ENCODE results near the gene FUCA1. TPM values are rescaled to one million over a fixed set of nuclear protein-coding genes. Genes with fewer than 3 reads are reported as not detected.

The FUCA1 gene
- total and polyA plus RNA-seq, 10 of the 15 experiments (the other 5 are each of a cell fraction or from before 2014, with no cell fraction given): 33.3 to 117 (median 52.6) TPM

- TF ChIP-seq SKIL (IDR thresholded peaks at IDR 0.05; ENCODE audit: low read depth, poor library complexity, severe bottlenecking): peak; percentile 69
- TF ChIP-seq ELK1 (IDR thresholded peaks at IDR 0.05; ENCODE audit: low read depth, low read length): no peak
- no peak for TF ChIP-seq CBX5 (IDR thresholded peaks at IDR 0.05; ENCODE audit: low read depth)
- TF ChIP-seq TCF7 (IDR thresholded peaks at IDR 0.05; ENCODE audit: borderline replicate concordance): no peak
- TF ChIP-seq ZSCAN29 (IDR thresholded peaks at IDR 0.05): no peak
- TF ChIP-seq, protein P1, sequence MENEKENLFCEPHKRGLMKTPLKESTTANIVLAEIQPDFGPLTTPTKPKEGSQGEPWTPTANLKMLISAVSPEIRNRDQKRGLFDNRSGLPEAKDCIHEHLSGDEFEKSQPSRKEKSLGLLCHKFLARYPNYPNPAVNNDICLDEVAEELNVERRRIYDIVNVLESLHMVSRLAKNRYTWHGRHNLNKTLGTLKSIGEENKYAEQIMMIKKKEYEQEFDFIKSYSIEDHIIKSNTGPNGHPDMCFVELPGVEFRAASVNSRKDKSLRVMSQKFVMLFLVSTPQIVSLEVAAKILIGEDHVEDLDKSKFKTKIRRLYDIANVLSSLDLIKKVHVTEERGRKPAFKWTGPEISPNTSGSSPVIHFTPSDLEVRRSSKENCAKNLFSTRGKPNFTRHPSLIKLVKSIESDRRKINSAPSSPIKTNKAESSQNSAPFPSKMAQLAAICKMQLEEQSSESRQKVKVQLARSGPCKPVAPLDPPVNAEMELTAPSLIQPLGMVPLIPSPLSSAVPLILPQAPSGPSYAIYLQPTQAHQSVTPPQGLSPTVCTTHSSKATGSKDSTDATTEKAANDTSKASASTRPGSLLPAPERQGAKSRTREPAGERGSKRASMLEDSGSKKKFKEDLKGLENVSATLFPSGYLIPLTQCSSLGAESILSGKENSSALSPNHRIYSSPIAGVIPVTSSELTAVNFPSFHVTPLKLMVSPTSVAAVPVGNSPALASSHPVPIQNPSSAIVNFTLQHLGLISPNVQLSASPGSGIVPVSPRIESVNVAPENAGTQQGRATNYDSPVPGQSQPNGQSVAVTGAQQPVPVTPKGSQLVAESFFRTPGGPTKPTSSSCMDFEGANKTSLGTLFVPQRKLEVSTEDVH (IDR thresholded peaks at IDR 0.05; ENCODE audit: low read depth, partially characterized antibody): no peak
- peak; percentile 83 for TF ChIP-seq SPI1 (IDR thresholded peaks at IDR 0.05; ENCODE audit: borderline replicate concordance, insufficient read depth, low read depth, low read length)
- no peak for TF ChIP-seq NRF1 (conservative IDR thresholded peaks at IDR 0.05; ENCODE audit: low read depth, low read length)
- TF ChIP-seq, protein P2, sequence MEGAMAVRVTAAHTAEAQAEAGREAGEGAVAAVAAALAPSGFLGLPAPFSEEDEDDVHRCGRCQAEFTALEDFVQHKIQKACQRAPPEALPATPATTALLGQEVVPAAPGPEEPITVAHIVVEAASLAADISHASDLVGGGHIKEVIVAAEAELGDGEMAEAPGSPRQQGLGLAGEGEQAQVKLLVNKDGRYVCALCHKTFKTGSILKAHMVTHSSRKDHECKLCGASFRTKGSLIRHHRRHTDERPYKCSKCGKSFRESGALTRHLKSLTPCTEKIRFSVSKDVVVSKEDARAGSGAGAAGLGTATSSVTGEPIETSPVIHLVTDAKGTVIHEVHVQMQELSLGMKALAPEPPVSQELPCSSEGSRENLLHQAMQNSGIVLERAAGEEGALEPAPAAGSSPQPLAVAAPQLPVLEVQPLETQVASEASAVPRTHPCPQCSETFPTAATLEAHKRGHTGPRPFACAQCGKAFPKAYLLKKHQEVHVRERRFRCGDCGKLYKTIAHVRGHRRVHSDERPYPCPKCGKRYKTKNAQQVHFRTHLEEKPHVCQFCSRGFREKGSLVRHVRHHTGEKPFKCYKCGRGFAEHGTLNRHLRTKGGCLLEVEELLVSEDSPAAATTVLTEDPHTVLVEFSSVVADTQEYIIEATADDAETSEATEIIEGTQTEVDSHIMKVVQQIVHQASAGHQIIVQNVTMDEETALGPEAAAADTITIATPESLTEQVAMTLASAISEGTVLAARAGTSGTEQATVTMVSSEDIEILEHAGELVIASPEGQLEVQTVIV (IDR thresholded peaks at IDR 0.05; ENCODE audit: borderline replicate concordance, partially characterized antibody): no peak
- peak; percentile 58; the same call in 1 of the 2 replicates for TF ChIP-seq NBN (IDR thresholded peaks at IDR 0.05)
- TF ChIP-seq CBX3 (IDR thresholded peaks at IDR 0.05; ENCODE audit: borderline replicate concordance, low read depth): no peak
- no peak for TF ChIP-seq TAF1 (IDR thresholded peaks at IDR 0.05; ENCODE audit: borderline replicate concordance, low read depth, low read length)
- no peak for TF ChIP-seq GABPA (IDR thresholded peaks at IDR 0.05; ENCODE audit: low read depth)
- TF ChIP-seq RELA (IDR thresholded peaks at IDR 0.05; ENCODE audit: borderline replicate concordance, partially characterized antibody): no peak
- TF ChIP-seq BRCA1 (IDR thresholded peaks at IDR 0.05; ENCODE audit: low read depth, low read length): no peak
- TF ChIP-seq ZNF207 (IDR thresholded peaks at IDR 0.05; ENCODE audit: borderline replicate concordance): no peak
- TF ChIP-seq TBL1XR1 (IDR thresholded peaks at IDR 0.05; ENCODE audit: low read depth, low read length): no peak
- TF ChIP-seq ZNF622 (IDR thresholded peaks at IDR 0.05): no peak
- TF ChIP-seq CREB1 (IDR thresholded peaks at IDR 0.05; ENCODE audit: low read depth): no peak
- TF ChIP-seq RFX5 (IDR thresholded peaks at IDR 0.05; ENCODE audit: low read depth, low read length): no peak
Observed at GRCh38 chr1:23916209-23917131, 48.4 kb upstream of the FUCA1 start (continued).
